Stimulated activated CD4-positive, alpha-beta T cell treated with anti-CD3 and anti-CD28 coated beads, Interleukin-2, amount 100 ng/mL, for 48 hours (primary cell): ENCODE results near the gene TUBGCP3.

ENCODE experiments used
- DNase-seq, 2 donors: peaks; one replicate each; pipeline ENCODE4 v3.0.0-alpha.2; 2020

The TUBGCP3 gene

GRCh38 chr13:112475889-112476288, 112.1 kb downstream of the TUBGCP3 start:
- no peak for DNase-seq

GRCh38 chr13:112474869-112475268, 113.1 kb downstream of the TUBGCP3 start:
- no peak for DNase-seq

GRCh38 chr13:112473818-112474217, 114.1 kb downstream of the TUBGCP3 start:
- DNase-seq: no peak

GRCh38 chr13:112469071-112469745, 118.7 kb downstream of the TUBGCP3 start:
- DNase-seq: no peak

DNA sequence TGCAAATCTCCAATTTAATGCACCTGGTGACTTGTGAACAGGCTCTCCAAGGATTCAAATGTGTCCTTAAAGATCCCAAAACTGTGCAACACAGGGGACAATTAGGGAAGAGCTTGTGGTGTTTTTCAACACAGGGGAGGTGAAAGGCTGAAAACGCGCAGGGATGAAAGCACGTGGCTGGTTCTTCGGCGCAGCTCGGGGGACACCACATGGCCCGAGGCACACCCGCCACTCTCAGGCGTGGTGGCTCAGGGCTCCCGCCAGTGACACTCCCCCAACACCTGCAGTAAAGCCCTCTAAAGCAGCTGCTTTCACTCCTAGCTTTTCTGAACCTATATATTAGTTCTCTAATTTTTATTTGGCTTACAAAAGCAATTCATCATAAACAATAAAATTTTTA, 119.9 kb downstream of the TUBGCP3 start:
- no peak for DNase-seq

GRCh38 chr13:112467236-112467635, 120.7 kb downstream of the TUBGCP3 start:
- DNase-seq: no peak

- no peak for DNase-seq
Observed at GRCh38 chr13:112466132-112467058, 121.6 kb downstream of the TUBGCP3 start.

DNA sequence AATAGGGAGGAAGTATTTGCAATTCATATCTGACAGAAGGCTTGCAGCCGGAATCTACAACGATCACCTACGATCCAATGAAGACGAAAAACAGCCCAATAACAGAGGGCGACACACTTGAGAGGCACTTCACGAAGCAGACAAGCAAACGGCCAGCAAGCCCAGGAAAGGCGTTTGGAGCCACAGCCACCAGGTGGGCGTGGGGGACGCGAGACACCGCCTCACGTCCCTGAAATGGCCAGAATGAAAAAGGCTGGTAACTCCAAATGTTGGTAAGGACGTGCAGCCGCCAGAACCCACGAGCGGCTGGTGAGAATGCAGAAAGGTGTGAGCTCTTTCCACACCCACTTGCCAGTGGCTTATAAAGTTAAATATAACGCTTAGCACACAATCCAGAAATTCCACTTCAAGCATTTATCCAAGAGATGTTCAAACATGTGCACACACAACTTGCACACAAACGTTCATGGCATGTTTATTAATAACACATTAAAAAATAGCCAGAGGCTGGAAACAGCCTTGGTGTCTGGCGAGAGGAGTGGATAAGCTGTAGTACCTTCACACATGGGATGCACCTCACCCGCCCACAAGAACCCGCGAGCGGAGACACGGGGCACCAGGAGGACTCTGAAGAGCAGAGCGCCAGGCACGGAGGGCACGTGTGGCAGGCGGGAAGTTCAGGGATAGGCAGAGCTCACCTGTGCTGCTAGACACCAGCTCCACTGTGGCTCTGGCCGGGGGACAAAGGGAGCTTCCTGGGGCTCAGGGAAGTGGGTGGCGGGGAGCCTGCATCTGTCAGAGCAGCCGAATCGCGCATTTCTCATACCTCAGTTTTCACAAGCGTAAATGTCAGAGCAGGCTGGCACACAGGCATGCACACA, 122.5 kb downstream of the TUBGCP3 start:
- DNase-seq: no peak

GRCh38 chr13:112464720-112465119, 123.2 kb downstream of the TUBGCP3 start:
- DNase-seq: no peak

DNA sequence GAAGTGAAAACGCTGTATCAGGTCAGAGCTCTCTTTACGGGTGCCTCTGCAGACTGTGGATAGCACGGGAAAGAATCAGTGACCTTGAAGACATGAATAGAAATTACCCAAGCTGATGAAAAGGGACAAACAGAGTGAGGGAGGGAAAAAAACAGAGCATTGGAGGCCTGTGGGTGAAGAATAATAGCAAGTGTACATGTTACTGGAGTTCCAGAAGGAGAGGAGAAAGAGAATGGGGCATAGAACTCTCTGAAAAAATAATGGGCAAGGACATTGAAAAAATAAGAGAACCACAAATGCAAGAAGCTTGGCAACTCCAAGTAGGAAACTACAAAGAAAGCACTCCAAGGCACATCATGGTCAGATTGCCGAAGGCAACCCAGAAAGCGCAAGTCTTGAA, 125.5 kb downstream of the TUBGCP3 start:
- DNase-seq: no peak

- DNase-seq: no peak
Observed at GRCh38 chr13:112457485-112457884, 130.5 kb downstream of the TUBGCP3 start.

- no peak for DNase-seq
Observed at GRCh38 chr13:112457081-112457480, 130.9 kb downstream of the TUBGCP3 start.

- DNase-seq: no peak
Observed at GRCh38 chr13:112456138-112457056, 131.6 kb downstream of the TUBGCP3 start.

GRCh38 chr13:112455476-112456059, 132.4 kb downstream of the TUBGCP3 start:
- DNase-seq: no peak

- no peak for DNase-seq
Observed at GRCh38 chr13:112454648-112455334, 133.2 kb downstream of the TUBGCP3 start.

DNA sequence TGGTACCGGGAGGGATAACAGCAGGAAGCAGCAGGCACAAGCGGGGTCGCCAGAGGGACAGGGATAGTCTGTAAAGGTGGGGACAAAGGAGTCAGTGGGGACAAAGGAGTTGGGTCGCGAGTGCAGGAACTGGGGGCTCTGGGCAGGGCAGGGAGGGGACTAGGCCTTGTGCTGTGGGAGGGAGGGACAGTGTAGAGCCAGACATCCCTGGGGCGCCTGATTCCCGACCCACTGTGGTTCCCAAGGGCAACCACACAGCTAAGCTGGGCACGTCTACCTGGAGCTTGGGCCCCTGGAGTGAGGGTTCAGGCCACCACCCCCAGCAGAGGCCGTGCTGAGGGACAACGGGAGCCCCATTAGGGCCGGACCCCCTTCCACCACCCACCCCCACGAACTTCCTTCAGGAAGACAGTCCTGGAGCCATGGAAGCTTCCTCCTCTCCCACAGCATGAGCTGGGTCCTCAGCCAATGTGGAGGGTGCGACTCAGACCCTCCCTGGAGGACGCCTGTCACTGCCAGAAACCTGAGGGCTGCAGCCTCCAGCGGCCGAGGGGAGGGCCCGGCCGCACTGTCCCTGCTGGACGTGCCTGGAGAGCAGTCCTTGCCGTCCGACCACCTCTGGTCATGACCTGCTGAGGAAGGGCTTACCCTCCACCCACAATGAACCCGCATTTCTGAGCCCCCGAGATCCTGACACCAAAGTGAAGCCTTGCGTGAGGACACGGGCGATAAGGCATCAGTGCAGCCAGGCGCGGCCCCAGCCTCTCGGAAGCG, 133.9 kb downstream of the TUBGCP3 start:
- no peak for DNase-seq

GRCh38 chr13:112453207-112453829, 134.6 kb downstream of the TUBGCP3 start:
- DNase-seq: no peak

- no peak for DNase-seq
Observed at GRCh38 chr13:112452380-112453206, 135.4 kb downstream of the TUBGCP3 start.
